GM18505 (cell line): ENCODE results near the gene MLKL.
"Not testable (repeated sequence)": the region's sequence is repeated elsewhere in the genome, so short reads cannot be mapped to it uniquely, and the experiment has no call there.

Experiments
- ATAC-seq: cut with Tn5 transposase; IDR thresholded peaks from one replicate; pipeline ENCODE4 v1.9.1; 2021; ENCODE audit not compliant: unreplicated experiment
- POLR2A ChIP-seq: IDR thresholded peaks from 4 replicates; pipeline ENCODE4 v1.6.1; 2011; ENCODE audit warnings: borderline replicate concordance; ENCODE audit not compliant: insufficient read depth, insufficient read length; ENCODE audit errors: extremely low read depth

The MLKL gene

DNA sequence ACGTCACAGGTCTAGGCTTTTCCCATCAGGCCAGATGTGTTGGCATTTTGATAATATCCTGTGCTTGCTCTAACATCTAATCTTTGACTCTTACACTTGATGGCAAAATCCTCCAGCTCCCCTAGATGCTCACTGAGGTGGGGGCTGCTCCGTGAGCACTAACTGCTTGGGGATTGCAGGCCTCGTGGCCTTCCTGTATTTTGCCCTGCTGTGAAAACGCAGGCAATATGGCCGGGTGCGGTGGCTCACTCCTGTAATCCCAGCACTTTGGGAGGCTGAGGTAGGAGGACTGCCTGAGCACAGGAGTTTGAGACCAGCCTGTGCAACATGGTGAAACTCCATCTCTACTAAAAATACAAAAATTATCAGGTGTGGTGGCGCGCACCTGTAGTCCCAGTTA, 9.7 kb upstream of the MLKL start:
- no peak for TF ChIP-seq POLR2A
- no peak for ATAC-seq

DNA sequence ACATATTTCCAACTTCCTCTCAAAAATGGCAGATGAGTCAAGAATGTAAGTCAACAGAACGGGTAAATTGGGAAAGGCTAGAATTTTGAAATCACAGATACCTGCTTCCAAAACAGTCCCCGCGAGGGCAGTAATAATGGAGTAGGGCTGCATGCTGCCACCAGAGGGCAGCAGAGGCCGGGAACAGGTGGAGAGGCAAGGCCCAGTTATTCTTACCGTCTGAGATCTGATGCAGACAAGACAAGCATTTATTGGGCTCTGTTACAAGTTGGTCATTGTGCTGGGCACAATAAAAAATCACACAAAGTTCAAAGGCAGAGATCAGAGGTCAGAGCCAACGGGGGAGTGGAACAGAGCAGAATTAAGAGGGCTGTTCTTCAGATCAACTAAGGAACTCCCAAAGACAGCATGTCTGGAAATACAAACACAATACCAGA, 8.8 kb upstream of the MLKL start:
- peak; percentile 88 for ATAC-seq
- TF ChIP-seq POLR2A, result no peak

- ATAC-seq, result no peak
- TF ChIP-seq POLR2A, result peak; percentile 50
These were observed 585 bp downstream of the MLKL start for GRCh38 chr16:74700116-74700437.

DNA sequence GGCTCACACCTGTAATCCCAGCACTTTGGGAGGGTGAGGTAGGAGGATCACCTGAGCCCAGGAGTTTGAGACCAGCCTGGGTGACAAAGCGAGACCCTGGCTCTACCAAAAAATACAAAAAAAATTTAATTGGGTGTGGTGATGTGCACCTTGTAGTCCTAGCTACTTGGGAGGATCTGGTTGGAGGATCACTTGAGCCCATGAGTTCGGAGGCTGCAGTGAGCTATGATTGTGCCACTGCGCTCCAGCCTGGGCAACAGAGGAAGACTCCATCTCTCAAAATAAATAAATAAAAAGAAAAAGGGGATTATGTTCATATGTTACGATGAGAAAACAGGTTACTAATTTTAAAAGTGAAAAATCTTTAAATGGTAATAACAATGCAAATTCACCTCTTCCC, 996 bp downstream of the MLKL start:
- no peak for ATAC-seq
- TF ChIP-seq POLR2A, result no peak

DNA sequence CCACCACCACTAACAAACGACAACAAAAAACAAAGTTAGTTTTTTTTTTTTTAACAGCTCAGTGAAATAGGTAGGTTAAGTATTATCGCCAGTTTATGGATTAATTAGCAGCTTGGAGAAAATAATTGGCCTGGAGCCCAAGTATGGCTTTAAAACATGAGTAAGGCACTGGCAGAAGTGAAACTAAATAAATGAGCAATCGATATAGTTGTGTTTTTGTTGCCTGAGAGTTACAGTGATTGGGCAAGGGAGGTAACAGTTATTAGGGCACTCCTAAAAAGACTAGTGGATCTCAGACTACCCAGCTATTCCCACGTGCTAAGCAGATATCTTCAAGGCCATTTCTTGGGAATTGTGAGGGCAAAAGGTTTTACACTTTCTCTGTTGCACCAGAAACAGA, 2.4 kb downstream of the MLKL start:
- ATAC-seq, result no peak
- no peak for TF ChIP-seq POLR2A

DNA sequence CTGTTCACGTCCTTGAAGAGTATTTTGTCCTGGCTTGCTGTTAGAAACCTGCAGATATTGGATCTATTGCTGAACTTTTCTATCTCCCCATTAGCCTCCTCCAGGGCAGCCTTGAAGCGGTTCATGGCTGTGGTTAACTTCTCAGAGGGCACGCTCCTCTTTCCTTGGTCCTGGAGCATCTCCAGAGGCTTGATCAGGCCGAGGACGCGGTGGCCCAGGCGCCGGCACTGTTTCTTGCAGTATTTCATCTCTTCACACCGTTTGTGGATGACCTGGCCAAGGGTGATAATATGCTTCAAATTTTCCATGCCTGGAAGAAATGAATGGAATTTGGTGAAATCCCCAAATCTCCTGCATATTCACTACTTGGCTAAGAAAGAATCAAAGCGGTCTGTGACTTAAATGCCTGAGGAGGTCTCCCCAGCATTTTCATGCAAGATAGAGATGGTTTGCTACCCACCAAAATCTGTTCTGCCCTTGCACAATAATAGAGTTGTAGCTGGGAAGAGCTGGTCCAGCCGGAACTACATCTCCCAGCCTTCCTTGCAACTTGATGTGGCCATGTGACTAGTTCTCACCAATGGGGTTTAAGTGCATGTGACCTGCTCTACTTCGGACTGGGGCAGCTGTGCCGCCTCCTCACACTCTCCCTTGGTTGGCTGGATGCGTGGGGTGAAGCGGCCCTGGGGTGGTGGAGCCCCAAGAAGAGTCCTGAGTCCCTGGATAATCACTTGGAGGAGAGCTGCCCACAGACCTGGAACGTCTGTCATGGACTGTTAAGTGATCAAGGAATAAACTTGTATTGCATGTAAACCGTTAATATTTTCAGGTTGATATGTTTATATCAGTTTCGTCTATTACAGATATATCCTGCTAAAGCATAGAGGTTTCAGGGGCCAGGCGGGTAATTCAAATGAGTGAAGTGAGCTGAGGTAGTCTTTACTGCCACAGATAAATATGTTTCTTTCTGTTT, 4.9 kb downstream of the MLKL start:
- TF ChIP-seq POLR2A, result peak; percentile 65
- ATAC-seq, result peak; percentile 78

DNA sequence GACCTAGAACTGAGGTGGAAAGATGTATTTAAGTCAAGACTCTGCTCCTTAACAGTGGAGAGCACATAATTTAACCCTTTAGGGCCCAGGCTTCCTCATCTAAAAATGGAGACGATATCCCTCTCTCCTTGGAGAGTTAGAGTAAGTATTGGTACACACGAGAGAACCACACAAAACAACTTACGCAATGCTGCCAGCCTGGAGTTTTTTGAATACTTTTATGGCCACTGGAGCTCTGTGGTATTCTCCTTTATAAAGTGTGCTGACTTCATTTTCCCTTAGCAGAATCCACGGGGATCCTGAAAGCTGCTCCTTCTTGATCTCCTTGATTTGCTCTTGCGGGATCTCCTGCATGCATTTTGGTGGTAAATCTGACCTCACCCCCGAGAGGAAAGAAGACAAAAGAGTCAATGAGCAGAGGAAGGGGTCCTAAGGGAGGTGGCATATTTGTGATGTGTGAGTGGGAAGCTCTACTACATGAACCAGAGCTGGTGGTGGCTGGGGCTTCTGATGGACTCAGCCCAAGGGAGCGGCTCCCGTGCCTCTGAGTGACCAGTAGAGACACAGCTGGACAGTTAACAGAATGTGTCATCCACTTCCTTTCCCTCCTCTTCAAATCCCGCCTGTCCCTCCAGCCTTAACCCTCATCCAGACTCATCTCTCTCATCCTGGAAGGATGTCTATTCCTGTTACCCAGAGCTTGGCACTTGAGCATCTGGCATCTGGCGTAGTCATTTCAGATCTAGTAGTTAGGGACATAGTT, 9.4 kb downstream of the MLKL start:
- TF ChIP-seq POLR2A, result no peak
- ATAC-seq, result no peak

DNA sequence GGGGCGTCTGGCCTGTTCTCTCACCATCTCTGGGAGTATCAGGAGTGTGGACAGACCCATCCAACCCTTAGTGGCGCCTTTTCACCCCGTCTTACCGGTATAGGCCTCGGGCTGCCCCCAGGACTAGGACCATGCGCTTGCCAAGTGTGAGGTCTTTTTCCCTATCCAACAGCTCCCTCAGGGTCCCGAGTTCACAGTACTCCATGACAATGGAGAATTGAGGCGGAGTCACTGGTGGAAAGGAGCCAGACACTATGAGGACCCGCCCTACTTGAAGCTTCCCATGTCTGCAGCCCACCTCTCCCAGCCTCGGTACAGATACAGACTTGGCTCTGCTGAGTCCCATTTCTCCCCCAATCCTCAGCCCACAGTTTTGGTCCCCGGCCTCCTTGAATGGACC, 18.1 kb downstream of the MLKL start:
- TF ChIP-seq POLR2A, result no peak
- ATAC-seq, result no peak

DNA sequence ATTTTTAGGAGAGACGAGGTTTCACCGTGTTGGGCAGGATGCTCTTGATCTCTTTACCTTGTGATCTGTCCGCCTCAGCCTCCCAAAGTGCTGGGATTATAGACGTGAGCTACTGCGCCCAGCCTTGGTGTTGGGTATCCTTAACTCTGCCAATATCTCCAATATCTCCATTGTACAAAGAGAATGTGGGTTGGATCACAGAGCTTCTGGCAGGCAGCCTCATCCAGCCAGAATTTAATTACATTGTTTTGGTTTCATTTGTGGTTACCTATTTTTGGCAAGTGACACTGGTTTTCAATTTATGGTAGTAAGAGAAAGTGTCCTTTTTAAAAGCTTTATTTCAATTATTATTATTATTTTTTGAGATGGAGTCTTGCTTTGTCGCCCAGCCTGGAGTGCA, 20.0 kb downstream of the MLKL start:
- no peak for ATAC-seq
- no peak for TF ChIP-seq POLR2A

- no peak for ATAC-seq
- no peak for TF ChIP-seq POLR2A
These were observed 20.7 kb downstream of the MLKL start for GRCh38 chr16:74679983-74680382.

DNA sequence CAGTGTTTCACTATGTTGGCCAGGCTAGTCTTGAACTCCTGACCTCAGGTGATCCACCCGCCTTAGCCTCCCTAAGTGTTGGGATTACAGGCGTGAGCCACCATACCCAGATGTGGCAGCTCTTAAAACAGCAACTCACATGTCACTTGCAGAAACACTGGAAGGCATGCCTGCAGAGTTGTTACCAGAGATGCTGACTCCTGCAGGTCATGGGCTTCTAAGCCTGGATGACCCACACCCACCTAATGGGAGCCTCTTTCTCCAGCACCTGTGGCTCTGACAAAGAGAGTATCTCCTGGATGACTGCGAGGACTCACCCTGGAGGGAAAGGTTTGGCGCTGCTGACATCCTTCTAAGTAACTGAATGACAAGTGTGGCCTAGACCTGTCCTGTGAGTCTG, 22.8 kb downstream of the MLKL start:
- TF ChIP-seq POLR2A, result no peak
- no peak for ATAC-seq

DNA sequence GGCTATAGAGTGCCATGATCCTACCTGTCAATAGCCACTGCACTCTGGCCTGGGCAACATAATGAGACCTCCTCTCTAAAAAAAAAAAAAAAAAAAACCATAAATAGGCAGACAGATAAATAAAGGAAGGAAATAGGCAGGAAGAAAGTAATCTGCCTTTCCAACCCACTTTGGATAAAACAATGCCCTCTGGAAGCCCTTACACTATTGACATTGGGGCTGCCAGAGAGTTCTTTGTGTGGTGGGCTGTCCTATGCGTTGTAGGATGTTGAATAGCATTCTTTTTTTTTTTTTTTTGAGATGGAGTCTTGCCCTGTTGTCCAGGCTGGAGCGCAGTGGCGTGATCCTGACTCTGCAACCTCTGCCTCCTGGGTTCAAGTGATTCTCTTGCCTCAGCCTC, 26.8 kb downstream of the MLKL start:
- no peak for TF ChIP-seq POLR2A
- no peak for ATAC-seq

DNA sequence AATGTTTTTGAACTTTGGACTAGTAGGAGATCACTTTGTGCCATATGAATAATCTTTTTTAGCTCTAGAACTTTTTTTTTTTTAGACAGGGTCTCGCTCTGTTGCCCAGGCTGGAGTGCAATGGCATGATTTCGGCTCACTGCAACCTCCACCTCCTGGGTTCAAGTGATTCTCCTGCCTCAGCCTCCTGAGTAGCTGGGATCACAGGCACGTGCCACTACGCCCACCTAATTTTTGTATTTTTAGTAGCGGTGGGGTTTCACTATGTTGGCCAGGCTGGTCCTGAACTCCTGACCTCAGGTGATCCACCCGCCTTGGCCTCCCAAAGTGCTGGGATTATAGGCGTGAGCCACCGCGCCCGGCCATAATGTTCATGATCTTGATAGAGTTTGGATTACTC, 31.8 kb downstream of the MLKL start:
- ATAC-seq, result not testable (repeated sequence)

DNA sequence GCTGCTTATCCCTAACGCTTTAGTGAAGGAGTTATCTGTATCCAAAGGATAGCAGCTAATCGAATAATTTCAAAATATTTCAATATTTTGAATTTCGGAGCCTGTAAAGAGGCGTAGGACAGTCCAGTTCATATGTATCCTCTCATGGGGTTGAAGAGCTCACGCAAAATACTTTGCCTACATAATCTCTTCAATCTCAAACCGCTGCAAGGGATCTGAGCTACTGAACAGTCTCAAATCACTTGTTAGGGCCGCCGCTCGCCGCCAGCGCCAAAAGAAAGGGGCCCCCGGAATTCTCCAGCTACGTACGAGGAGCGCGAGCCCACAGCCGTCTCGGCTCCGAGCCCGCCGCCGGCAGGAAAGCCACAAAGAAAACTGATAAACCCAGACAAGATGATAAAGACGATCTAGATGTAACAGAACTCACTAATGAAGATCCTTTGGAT, 33.4 kb downstream of the MLKL start:
- ATAC-seq, result no peak
- no peak for TF ChIP-seq POLR2A
